Ascending aorta (tissue), 2 donors: ENCODE results near the gene RPF1. TPM values are rescaled to one million over a fixed set of nuclear protein-coding genes. Genes with fewer than 3 reads are reported as not detected.

ENCODE experiments used
- DNase-seq, 2 donors: peaks; one replicate each; pipeline ENCODE4 v3.0.0-alpha.2; 2019; ENCODE audit warnings: low spot score in 2 of 2
- H3K27ac ChIP-seq, 2 donors: fragments of 200-600 bp; sonication (generic); one replicate each; pipeline ENCODE4 v1.5.1; 2016 to 2017; ENCODE audit warnings: mild to moderate bottlenecking in 1 of 2
- H3K27me3 ChIP-seq: fragments of 200-600 bp; sonication (generic); one replicate; pipeline ENCODE4 v1.5.1; 2017
- H3K36me3 ChIP-seq, 2 donors: fragments of 200-600 bp; sonication (generic); one replicate each; pipeline ENCODE4 v1.5.1; 2016
- H3K4me1 ChIP-seq, 2 donors: fragments of 200-600 bp; sonication (generic); one replicate each; pipeline ENCODE4 v1.5.1; 2016 to 2017; ENCODE audit warnings: mild to moderate bottlenecking in 1 of 2
- H3K4me3 ChIP-seq, 2 donors: fragments of 200-600 bp; sonication (generic); one replicate each; pipeline ENCODE4 v1.5.1; 2016 to 2017; ENCODE audit warnings: mild to moderate bottlenecking in 1 of 2
- H3K9me3 ChIP-seq, 2 donors: fragments of 200-600 bp; sonication (generic); one replicate each; pipeline ENCODE4 v1.5.1; 2016
- intact Hi-C: fragments of 100-400 bp; cut with DNase I; formaldehyde crosslinking; loops from one replicate; pipeline ENCODE4 v1.15.1; 2023
- total RNA-seq: library from RNA; depleted of rRNA; stranded (reverse); fragments of >200 nt; gene quantifications from one replicate; pipeline ENCODE4 v1.1.0, GENCODE V29; 2016
- TF ChIP-seq, protein P1 (sequence below), 3 experiments: fragments of 200-600 bp in 2 of 3; fragments of 450-650 bp in 1 of 3; sonication (generic) in 2 of 3; IDR thresholded peaks; one replicate each; pipeline ENCODE4 v1.5.1; 2016 to 2019; ENCODE audit warnings: antibody characterized with exemption in 3 of 3, mild to moderate bottlenecking in 1 of 3, moderate library complexity in 1 of 3

Gene RPF1
- total RNA-seq, 1 donor from 2014 or later = 8.4 TPM

DNA sequence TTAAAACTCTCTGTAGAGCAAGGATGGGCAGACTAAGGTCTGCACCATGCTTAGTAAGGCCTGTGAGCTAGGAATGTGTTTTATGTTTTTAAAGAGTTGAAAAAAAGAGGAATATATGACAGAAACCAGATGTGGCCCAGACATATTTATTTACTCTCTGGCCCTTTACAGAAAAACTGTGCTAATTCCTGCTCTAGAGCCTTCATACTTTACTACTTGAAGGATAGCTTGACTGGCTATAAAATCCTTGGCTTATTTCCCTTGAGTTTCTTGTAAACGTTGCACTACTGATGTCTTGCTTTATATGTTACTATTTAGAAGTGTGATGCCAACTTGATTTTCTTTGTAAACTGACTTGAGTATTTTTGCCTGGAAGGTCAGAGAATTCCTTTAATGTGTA is 61.7 kb downstream of the RPF1 start:
- Histone ChIP-seq H3K9me3 (no peaks in the 10 kb centered on the region), H3K36me3 (peaks cover 0 to 19% of the 10 kb centered on the region in 2 donors), H3K4me3 (no peak overlapping the region), H3K27me3 (no peaks in the 10 kb centered on the region), H3K4me1 (no peaks in the 10 kb centered on the region), H3K27ac (no peak overlapping the region)
- TF ChIP-seq, protein P1, sequence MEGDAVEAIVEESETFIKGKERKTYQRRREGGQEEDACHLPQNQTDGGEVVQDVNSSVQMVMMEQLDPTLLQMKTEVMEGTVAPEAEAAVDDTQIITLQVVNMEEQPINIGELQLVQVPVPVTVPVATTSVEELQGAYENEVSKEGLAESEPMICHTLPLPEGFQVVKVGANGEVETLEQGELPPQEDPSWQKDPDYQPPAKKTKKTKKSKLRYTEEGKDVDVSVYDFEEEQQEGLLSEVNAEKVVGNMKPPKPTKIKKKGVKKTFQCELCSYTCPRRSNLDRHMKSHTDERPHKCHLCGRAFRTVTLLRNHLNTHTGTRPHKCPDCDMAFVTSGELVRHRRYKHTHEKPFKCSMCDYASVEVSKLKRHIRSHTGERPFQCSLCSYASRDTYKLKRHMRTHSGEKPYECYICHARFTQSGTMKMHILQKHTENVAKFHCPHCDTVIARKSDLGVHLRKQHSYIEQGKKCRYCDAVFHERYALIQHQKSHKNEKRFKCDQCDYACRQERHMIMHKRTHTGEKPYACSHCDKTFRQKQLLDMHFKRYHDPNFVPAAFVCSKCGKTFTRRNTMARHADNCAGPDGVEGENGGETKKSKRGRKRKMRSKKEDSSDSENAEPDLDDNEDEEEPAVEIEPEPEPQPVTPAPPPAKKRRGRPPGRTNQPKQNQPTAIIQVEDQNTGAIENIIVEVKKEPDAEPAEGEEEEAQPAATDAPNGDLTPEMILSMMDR (IDR thresholded peaks at IDR 0.05) = no peak
- no peak for DNase-seq
- intact Hi-C loops = no loop called here

DNA sequence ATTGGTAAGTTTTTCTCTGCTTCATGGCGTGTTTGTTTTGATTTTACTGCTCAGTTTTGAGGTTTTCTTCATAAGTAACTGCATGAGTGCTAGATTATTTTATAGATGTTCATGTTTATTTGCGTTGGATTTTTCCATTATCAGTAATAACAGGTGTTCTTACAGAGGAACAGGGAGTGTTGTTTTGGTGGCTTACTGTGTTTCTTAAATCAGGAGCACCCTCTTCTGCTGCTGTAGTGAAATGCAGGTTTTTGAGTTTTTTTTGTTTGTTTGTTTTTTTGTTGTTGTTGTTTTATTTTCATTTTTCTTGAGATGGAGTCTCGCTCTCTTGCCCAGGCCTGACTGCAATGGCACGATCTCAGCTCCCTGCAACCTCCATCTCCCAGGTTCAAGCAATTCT is 62.6 kb downstream of the RPF1 start:
- no peak overlapping the region for H3K4me3 ChIP-seq
- no peak overlapping the region for H3K27ac ChIP-seq
- no peaks in the 10 kb centered on the region for H3K27me3 ChIP-seq
- H3K36me3 ChIP-seq = peaks cover 0 to 19% of the 10 kb centered on the region in 2 donors
- no peak for DNase-seq
- no peaks in the 10 kb centered on the region for H3K4me1 ChIP-seq
- intact Hi-C loops = no loop called here
- TF ChIP-seq, protein P1 (IDR thresholded peaks at IDR 0.05) = no peak
- no peaks in the 10 kb centered on the region for H3K9me3 ChIP-seq

Other genes starting within 250 kb of the RPF1 start
- not detected for gene SAMD13, start 177.6 kb upstream of the RPF1 start, total RNA-seq
- gene DNASE2B, start 80.8 kb upstream of the RPF1 start, total RNA-seq = not detected
- gene SPATA1, start 27.1 kb downstream of the RPF1 start, total RNA-seq = not detected
- 119 TPM for gene GNG5, start 27.3 kb downstream of the RPF1 start, total RNA-seq
- 14.5 TPM for gene CTBS, start 95.2 kb downstream of the RPF1 start, total RNA-seq
- gene SSX2IP, start 211.2 kb downstream of the RPF1 start, total RNA-seq = 2.3 TPM